ENCODE measurements around the gene POU2F1.

- no peak for TF ChIP-seq FOXA1 (IDR thresholded peaks at IDR 0.05)
- TF ChIP-seq SP1 (IDR thresholded peaks at IDR 0.05), result no peak
- TF ChIP-seq ZNF384 (IDR thresholded peaks at IDR 0.05), result no peak
- TF ChIP-seq TARDBP (IDR thresholded peaks at IDR 0.05), result no peak
- no peak for TF ChIP-seq BHLHE40 (IDR thresholded peaks at IDR 0.05; ENCODE audit: borderline replicate concordance)
These were observed 221.6 kb downstream of the POU2F1 start for GRCh38 chr1:167442142-167442848.

Measured in HEK293T (cell line).